ENCODE measurements around the gene LAMB4.
A peak's percentile ranks its signal among the peaks of the same experiment; 100 is the strongest.

The LAMB4 gene

GRCh38 chr7:108130261-108130660 is at the start of gene LAMB4:
TSS of gene LAMB4 (minus strand) at chr7:108130361. CDS start at chr7:108123164, 7,197 bp downstream.
- DNase-seq: no peak

GRCh38 chr7:108178398-108178797 is 48.2 kb upstream of the LAMB4 start:
- DNase-seq: peak; percentile 75

- DNase-seq: no peak
Measured at GRCh38 chr7:108171164-108171563, 41.0 kb upstream of the LAMB4 start.

- no peak for DNase-seq
Measured at GRCh38 chr7:108170251-108170650, 40.1 kb upstream of the LAMB4 start.

- no peak for DNase-seq
Measured at GRCh38 chr7:108167460-108167859, 37.3 kb upstream of the LAMB4 start.

- no peak for DNase-seq
Measured at GRCh38 chr7:108166687-108167086, 36.5 kb upstream of the LAMB4 start.

- no peak for DNase-seq
Measured at GRCh38 chr7:108165723-108166122, 35.6 kb upstream of the LAMB4 start.

GRCh38 chr7:108164946-108165345 is 34.8 kb upstream of the LAMB4 start:
- DNase-seq: no peak

GRCh38 chr7:108164342-108164741 is 34.2 kb upstream of the LAMB4 start:
- no peak for DNase-seq

- no peak for DNase-seq
Measured at GRCh38 chr7:108158776-108159175, 28.6 kb upstream of the LAMB4 start.

GRCh38 chr7:108157606-108158335 is 27.6 kb upstream of the LAMB4 start:
- DNase-seq: no peak

- no peak for DNase-seq
Measured at GRCh38 chr7:108156897-108157605, 26.9 kb upstream of the LAMB4 start.

GRCh38 chr7:108152198-108152597 is 22.0 kb upstream of the LAMB4 start:
- DNase-seq: no peak

- DNase-seq: no peak
Measured at GRCh38 chr7:108149908-108150307, 19.7 kb upstream of the LAMB4 start.

GRCh38 chr7:108149119-108149518 is 19.0 kb upstream of the LAMB4 start:
- no peak for DNase-seq

GRCh38 chr7:108147031-108147563 is 16.9 kb upstream of the LAMB4 start:
- peak; percentile 92 for DNase-seq

GRCh38 chr7:108146070-108146842 is 16.1 kb upstream of the LAMB4 start:
- no peak for DNase-seq

- DNase-seq: no peak
Measured at GRCh38 chr7:108145401-108145800, 15.2 kb upstream of the LAMB4 start.

- no peak for DNase-seq
Measured at GRCh38 chr7:108144931-108145330, 14.8 kb upstream of the LAMB4 start.

GRCh38 chr7:108143658-108144420 is 13.7 kb upstream of the LAMB4 start:
- no peak for DNase-seq

GRCh38 chr7:108142675-108143259 is 12.6 kb upstream of the LAMB4 start:
- no peak for DNase-seq

- DNase-seq: no peak
Measured at GRCh38 chr7:108142180-108142579, 12.0 kb upstream of the LAMB4 start.

Measured in NCI-H510A (cell line).